GM12878 (cell line): Measurements from ENCODE around the gene PSMC4. TPM values are rescaled to one million over a fixed set of nuclear protein-coding genes. Genes with fewer than 3 reads are reported as not detected.

ENCODE experiments used
- ATAC-seq: fragments of 200-7000 bp; cut with Tn5 transposase; 3 replicates; pipeline ENCODE4 v1.9.1; 2020; ENCODE audit warnings: mild to moderate bottlenecking, moderate library complexity
- BruUV-seq: library from RNA; stranded (reverse); fragments of 400-500 nt; replicated peaks from 2 replicates; lab custom pipeline; 2021; lab: Mats Ljungman, UMichigan
- CTCF ChIA-PET: fragments of 300-600 bp; sonication (Branson Sonifier 250); formaldehyde crosslinking; extraction: SDS; loops from one replicate; lab custom pipeline; 2021; ENCODE audit warnings: inconsistent platforms; lab: Yijun Ruan, JAX
- POLR2A ChIA-PET: fragments of 350-600 bp; formaldehyde crosslinking; extraction: SDS; loops from one replicate; lab custom pipeline; 2021; ENCODE audit warnings: inconsistent platforms; lab: Charles Lee
- RAD21 ChIA-PET: fragments of 300-600 bp; sonication (Branson Sonifier 250); formaldehyde crosslinking; loops from one replicate; lab custom pipeline; 2023; ENCODE audit warnings: antibody characterized with exemption; ENCODE audit not compliant: unreplicated experiment; lab: Charles Lee
- SMC1A ChIA-PET: fragments of 300-600 bp; sonication (Branson Sonifier 250); formaldehyde crosslinking; loops from one replicate; lab custom pipeline; 2023; ENCODE audit not compliant: unreplicated experiment, uncharacterized antibody; lab: Charles Lee
- DNase-seq: peaks from one replicate; pipeline ENCODE4 v3.0.0-alpha.2; 2011; ENCODE audit warnings: low read depth, low spot score
- FAIRE-seq: peaks from 3 replicates; lab custom pipeline; 2011; peaks lifted over from hg19 to GRCh38; lab: Jason Lieb, UNC
- H2AFZ ChIP-seq: 2 replicates; pipeline ENCODE4 v1.6.0; 2011; ENCODE audit warnings: low read depth, low read length, control low read depth; ENCODE audit not compliant: control insufficient read depth
- H3K27ac ChIP-seq: 2 replicates; pipeline ENCODE4 v1.5.1; 2011; ENCODE audit warnings: control low read depth; ENCODE audit not compliant: control insufficient read depth, insufficient read depth
- H3K27me3 ChIP-seq, 2 experiments: replicated peaks in 1 of 2; 2 replicates each; pipeline versions ENCODE4 v1.6.0 to v1.6.1; 2011; ENCODE audit warnings: low read length in 1 of 2; ENCODE audit not compliant: control insufficient read depth in 2 of 2, insufficient read depth in 2 of 2
- H3K36me3 ChIP-seq, 2 experiments: 2 replicates each; pipeline ENCODE4 v1.5.1; 2011; ENCODE audit warnings: low read length in 1 of 2; ENCODE audit not compliant: control insufficient read depth in 2 of 2, insufficient read depth in 2 of 2
- H3K4me1 ChIP-seq: 2 replicates; pipeline ENCODE4 v1.6.1; 2011; ENCODE audit warnings: mild to moderate bottlenecking, low read length, moderate library complexity, mixed read lengths; ENCODE audit not compliant: control insufficient read depth, insufficient read depth
- H3K4me2 ChIP-seq: 2 replicates; pipeline ENCODE4 v1.6.0; 2011; ENCODE audit warnings: control low read depth; ENCODE audit not compliant: control insufficient read depth, insufficient read depth
- H3K4me3 ChIP-seq: fragments of 200-600 bp; sonication (generic); 2 replicates; pipeline ENCODE4 v1.5.1; 2016
- H3K79me2 ChIP-seq: 2 replicates; pipeline ENCODE4 v1.6.0; 2011; ENCODE audit warnings: low read length; ENCODE audit not compliant: control insufficient read depth, insufficient read depth
- H3K9ac ChIP-seq: 2 replicates; pipeline ENCODE4 v1.8.0; 2011; ENCODE audit warnings: low read length, control low read depth, mixed read lengths; ENCODE audit not compliant: control insufficient read depth, insufficient read depth
- H3K9me3 ChIP-seq: replicated peaks from 3 replicates; pipeline ENCODE4 v1.5.1; 2011; ENCODE audit warnings: mild to moderate bottlenecking, low read length; ENCODE audit not compliant: control insufficient read depth, insufficient read depth
- H4K20me1 ChIP-seq: 2 replicates; pipeline ENCODE4 v1.6.0; 2011; ENCODE audit not compliant: control insufficient read depth, insufficient read depth
- BCL11A ChIP-seq: IDR thresholded peaks from 2 replicates; pipeline ENCODE4 v1.6.1; 2011; ENCODE audit warnings: low read depth, low read length
- CBFB ChIP-seq: IDR thresholded peaks from 2 replicates; pipeline ENCODE4 v1.6.1; 2016; ENCODE audit warnings: antibody characterized with exemption, low read depth
- CREB1 ChIP-seq: IDR thresholded peaks from 2 replicates; pipeline ENCODE4 v1.6.1; 2012; ENCODE audit warnings: low read depth, mild to moderate bottlenecking, inconsistent platforms
- HDAC2 ChIP-seq: fragments of 200-600 bp; sonication (generic); IDR thresholded peaks from 2 replicates; pipeline ENCODE4 v1.6.1; 2017
- HDAC6 ChIP-seq: fragments of 200-600 bp; sonication (generic); IDR thresholded peaks from one replicate; pipeline ENCODE4 v1.8.0; 2017; ENCODE audit warnings: antibody characterized with exemption; ENCODE audit not compliant: unreplicated experiment
- IKZF2 ChIP-seq, 2 experiments: fragments of 450-650 bp; IDR thresholded peaks; 2 replicates each; pipeline ENCODE4 v1.6.1; 2017; ENCODE audit warnings: mild to moderate bottlenecking in 2 of 2, moderate library complexity in 2 of 2
- KAT2A ChIP-seq: conservative IDR thresholded peaks from 2 replicates; pipeline ENCODE4 v1.6.1; 2011; ENCODE audit warnings: low read depth, low read length; ENCODE audit not compliant: control insufficient read depth
- KDM1A ChIP-seq: fragments of 200-600 bp; sonication (generic); IDR thresholded peaks from 2 replicates; pipeline ENCODE4 v1.6.1; 2016; ENCODE audit warnings: borderline replicate concordance
- LARP7 ChIP-seq: fragments of 450-650 bp; IDR thresholded peaks from 2 replicates; pipeline ENCODE4 v1.6.1; 2017; ENCODE audit warnings: mild to moderate bottlenecking
- MEF2A ChIP-seq: IDR thresholded peaks from 2 replicates; pipeline ENCODE4 v1.6.1; 2011; ENCODE audit warnings: low read depth, mild to moderate bottlenecking, low read length, moderate library complexity; ENCODE audit not compliant: insufficient read depth
- MTA2 ChIP-seq: fragments of 450-650 bp; IDR thresholded peaks from 2 replicates; pipeline ENCODE4 v1.6.1; 2016; ENCODE audit warnings: low read depth, mild to moderate bottlenecking, moderate library complexity
- MXI1 ChIP-seq: fragments of 150-350 bp; IDR thresholded peaks from 2 replicates; pipeline ENCODE4 v1.6.1; 2011; ENCODE audit warnings: low read depth, mild to moderate bottlenecking, inconsistent platforms, low read length, improper control_type of control experiment
- NR2C1 ChIP-seq: fragments of 450-650 bp; IDR thresholded peaks from 2 replicates; pipeline ENCODE4 v1.6.1; 2017; ENCODE audit warnings: antibody characterized with exemption, mild to moderate bottlenecking, moderate library complexity
- POLR2A ChIP-seq: IDR thresholded peaks from 2 replicates; pipeline ENCODE4 v1.6.1; 2011; ENCODE audit warnings: low read depth, mild to moderate bottlenecking, low read length
- SREBF2 ChIP-seq: IDR thresholded peaks from 2 replicates; pipeline ENCODE4 v1.6.1; 2012; ENCODE audit warnings: mild to moderate bottlenecking, low read length
- WGBS: methylation state at CpG from one replicate; pipeline ENCODE4 v1.1.6; 2016; ENCODE audit warnings: low lambda C conversion rate; ENCODE audit not compliant: insufficient replicate concordance, insufficient coverage; ENCODE audit errors: missing lambda C conversion rate; 5-methylcytosine and 5-hydroxymethylcytosine counted together
- in situ Hi-C: fragments of 300-500 bp; cut with MboI; formaldehyde crosslinking; loops from 9 replicates; pipeline ENCODE4 v1.14.3; 2018; ENCODE audit warnings: mixed read lengths
- intact Hi-C: fragments of 100-400 bp; cut with micrococcal nuclease; formaldehyde crosslinking; loops from one replicate; pipeline ENCODE4 v1.14.2; 2022; ENCODE audit not compliant: unreplicated experiment
- polyA plus RNA-seq, 11 experiments: library from polyadenylated mRNA; depleted of rRNA in 4 of 11; unstranded in 6 of 11; stranded (reverse) in 5 of 11; fragments of >200 nt; fragmentation: Nextera tagmentation in 4 of 11; fragmentation: Illumina TruSeq in 1 of 11; extraction: Ambion mirVana in 4 of 11; extraction: Trizol in 1 of 11; gene quantifications; 1 replicate in 1 of 11; 2 replicates in 10 of 11; pipeline versions ENCODE4 v1.2.1 to v1.2.3, GENCODE V29; 2011 to 2016; ENCODE audit warnings: inconsistent platforms in 2 of 11, missing spikeins in 2 of 11, low read depth in 1 of 11
- total RNA-seq, 4 experiments: library from RNA; depleted of rRNA in 3 of 4; stranded (reverse); fragments of >200 nt in 3 of 4; fragmentation: Illumina TruSeq in 1 of 4; extraction: Trizol in 1 of 4; gene quantifications; 2 replicates each; pipeline versions ENCODE4 v1.2.1 to v1.2.3, GENCODE V29; 2013 to 2021
- TF ChIP-seq, protein P1 (sequence below): fragments of 450-650 bp; IDR thresholded peaks from 2 replicates; pipeline ENCODE4 v1.6.1; 2016; ENCODE audit warnings: mild to moderate bottlenecking
- TF ChIP-seq, protein P2 (sequence below): IDR thresholded peaks from 2 replicates; pipeline ENCODE4 v1.6.1; 2012; ENCODE audit warnings: low read depth, low read length, improper control_type of control experiment
- TF ChIP-seq, protein P3 (sequence below): fragments of 450-650 bp; IDR thresholded peaks from 2 replicates; pipeline ENCODE4 v1.6.1; 2017; ENCODE audit warnings: borderline replicate concordance

Gene PSMC4
- total and polyA plus RNA-seq, 10 of the 15 experiments (the other 5 are each of a cell fraction or from before 2014, with no cell fraction given), result 55.2 to 328 (median 127) TPM

DNA sequence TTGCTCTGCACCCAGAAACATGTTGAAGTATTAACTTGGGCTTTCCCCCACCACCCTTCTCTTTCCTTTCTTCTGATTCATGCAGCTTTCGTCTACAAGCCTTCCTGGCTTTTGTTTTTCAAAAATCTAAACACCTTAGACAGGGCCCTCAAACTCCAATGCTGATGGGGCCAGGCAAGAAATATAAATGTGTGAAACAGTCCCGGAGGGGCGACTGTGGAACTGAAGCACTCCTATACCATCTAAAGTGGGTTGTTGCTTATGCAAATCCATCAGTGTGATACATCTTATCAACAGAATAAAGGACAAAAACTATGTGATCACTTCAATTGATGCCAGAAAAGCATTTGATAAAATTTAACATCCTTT, 42.6 kb upstream of the PSMC4 start:
- ATAC-seq (no peak), DNase-seq (no peak), FAIRE-seq (no peak)
- H4K20me1 ChIP-seq, result no peaks in the 10 kb centered on the region
- no peaks in the 10 kb centered on the region for H3K36me3 ChIP-seq
- no TSS peak for BruUV-seq
- ChIA-PET CTCF (no interaction called here), SMC1A (interaction anchor here (1.3 to 2.9 kb wide), 2 partner anchors 14 to 42 kb away, joined by 4 to 13 read pairs; partner anchors contain the start of gene PSMC4), POLR2A (interaction anchor here (0.6 to 1.3 kb wide), 2 partner anchors 14 to 108 kb away, joined by 3 to 5 read pairs; no protein-coding TSS in a partner anchor), RAD21 (interaction anchor here (1.4 kb wide), 1 partner anchor 42 kb away, joined by 7 read pairs; the partner anchor contains the start of gene PSMC4)
- no peaks in the 10 kb centered on the region for H3K9me3 ChIP-seq
- no peaks in the 10 kb centered on the region for H3K79me2 ChIP-seq
- H3K27me3 ChIP-seq, result no peaks in the 10 kb centered on the region
- in situ Hi-C loops, result no loop called here
- WGBS, result 25% methylated on average over 3 of the region's 3 CpGs
- H3K27ac ChIP-seq, result no peak overlapping the region
- no peak overlapping the region for H2AFZ ChIP-seq
- TF ChIP-seq MTA2 (no peak), POLR2A (no peak), KDM1A (no peak), SREBF2 (no peak), KAT2A (no peak), MXI1 (no peak)
- TF ChIP-seq, protein P1, sequence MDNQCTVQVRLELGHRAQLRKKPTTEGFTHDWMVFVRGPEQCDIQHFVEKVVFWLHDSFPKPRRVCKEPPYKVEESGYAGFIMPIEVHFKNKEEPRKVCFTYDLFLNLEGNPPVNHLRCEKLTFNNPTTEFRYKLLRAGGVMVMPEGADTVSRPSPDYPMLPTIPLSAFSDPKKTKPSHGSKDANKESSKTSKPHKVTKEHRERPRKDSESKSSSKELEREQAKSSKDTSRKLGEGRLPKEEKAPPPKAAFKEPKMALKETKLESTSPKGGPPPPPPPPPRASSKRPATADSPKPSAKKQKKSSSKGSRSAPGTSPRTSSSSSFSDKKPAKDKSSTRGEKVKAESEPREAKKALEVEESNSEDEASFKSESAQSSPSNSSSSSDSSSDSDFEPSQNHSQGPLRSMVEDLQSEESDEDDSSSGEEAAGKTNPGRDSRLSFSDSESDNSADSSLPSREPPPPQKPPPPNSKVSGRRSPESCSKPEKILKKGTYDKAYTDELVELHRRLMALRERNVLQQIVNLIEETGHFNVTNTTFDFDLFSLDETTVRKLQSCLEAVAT, result no peak
- intact Hi-C loops, result no loop called here
- H3K9ac ChIP-seq, result no peak overlapping the region
- H3K4me1 ChIP-seq, result no peaks in the 10 kb centered on the region
- H3K4me2 ChIP-seq, result no peak overlapping the region
- H3K4me3 ChIP-seq, result no peak overlapping the region

DNA sequence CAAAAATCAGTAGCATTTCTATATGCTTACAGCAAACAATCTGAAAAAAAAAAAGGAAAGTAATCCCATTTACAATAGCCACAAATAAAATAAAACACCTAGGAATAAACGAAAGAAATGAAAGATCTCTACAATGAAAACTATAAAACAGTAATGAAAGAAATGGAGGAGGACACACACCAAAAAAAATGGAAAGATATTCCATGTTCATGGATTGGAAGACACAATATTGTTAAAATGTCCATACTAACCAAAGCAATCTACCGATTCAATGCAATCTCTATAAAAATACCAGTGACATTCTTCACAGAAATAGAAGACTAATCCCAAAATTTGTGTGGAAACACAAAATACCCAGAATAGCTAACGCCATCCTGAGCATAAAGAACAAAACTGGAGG, 41.2 kb upstream of the PSMC4 start:
- no peaks in the 10 kb centered on the region for H3K4me1 ChIP-seq
- no peak for TF ChIP-seq CREB1
- TF ChIP-seq, protein P2, sequence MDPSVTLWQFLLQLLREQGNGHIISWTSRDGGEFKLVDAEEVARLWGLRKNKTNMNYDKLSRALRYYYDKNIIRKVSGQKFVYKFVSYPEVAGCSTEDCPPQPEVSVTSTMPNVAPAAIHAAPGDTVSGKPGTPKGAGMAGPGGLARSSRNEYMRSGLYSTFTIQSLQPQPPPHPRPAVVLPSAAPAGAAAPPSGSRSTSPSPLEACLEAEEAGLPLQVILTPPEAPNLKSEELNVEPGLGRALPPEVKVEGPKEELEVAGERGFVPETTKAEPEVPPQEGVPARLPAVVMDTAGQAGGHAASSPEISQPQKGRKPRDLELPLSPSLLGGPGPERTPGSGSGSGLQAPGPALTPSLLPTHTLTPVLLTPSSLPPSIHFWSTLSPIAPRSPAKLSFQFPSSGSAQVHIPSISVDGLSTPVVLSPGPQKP, result no peak
- TF ChIP-seq HDAC2, result no peak
- no peak for TF ChIP-seq CBFB
- no peak for TF ChIP-seq NR2C1
- TF ChIP-seq IKZF2 (IDR thresholded peaks at IDR 0.05), result no peak
- no peak for TF ChIP-seq MEF2A
- TF ChIP-seq LARP7, result no peak
- TF ChIP-seq HDAC6, result no peak
- no peak for TF ChIP-seq BCL11A
- TF ChIP-seq, protein P3, sequence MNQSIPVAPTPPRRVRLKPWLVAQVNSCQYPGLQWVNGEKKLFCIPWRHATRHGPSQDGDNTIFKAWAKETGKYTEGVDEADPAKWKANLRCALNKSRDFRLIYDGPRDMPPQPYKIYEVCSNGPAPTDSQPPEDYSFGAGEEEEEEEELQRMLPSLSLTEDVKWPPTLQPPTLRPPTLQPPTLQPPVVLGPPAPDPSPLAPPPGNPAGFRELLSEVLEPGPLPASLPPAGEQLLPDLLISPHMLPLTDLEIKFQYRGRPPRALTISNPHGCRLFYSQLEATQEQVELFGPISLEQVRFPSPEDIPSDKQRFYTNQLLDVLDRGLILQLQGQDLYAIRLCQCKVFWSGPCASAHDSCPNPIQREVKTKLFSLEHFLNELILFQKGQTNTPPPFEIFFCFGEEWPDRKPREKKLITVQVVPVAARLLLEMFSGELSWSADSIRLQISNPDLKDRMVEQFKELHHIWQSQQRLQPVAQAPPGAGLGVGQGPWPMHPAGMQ, result no peak

More for the DNA sequence above, 41.2 kb upstream of the PSMC4 start:
- WGBS, result 40% methylated on average over 3 of the region's 3 CpGs
- H3K4me2 ChIP-seq, result no peak overlapping the region
- RAD21 ChIA-PET, result interaction anchor here (1.4 kb wide), 1 partner anchor 41 kb away, joined by 7 read pairs; the partner anchor contains the start of gene PSMC4
- CTCF ChIA-PET, result no interaction called here
- FAIRE-seq (no peak), DNase-seq (no peak), ATAC-seq (no peak)
- no peaks in the 10 kb centered on the region for H3K79me2 ChIP-seq
- in situ Hi-C loops, result no loop called here
- POLR2A ChIA-PET, result no interaction called here
- no peaks in the 10 kb centered on the region for H3K9me3 ChIP-seq
- no peaks in the 10 kb centered on the region for H4K20me1 ChIP-seq
- no peaks in the 10 kb centered on the region for H3K36me3 ChIP-seq
- H3K4me3 ChIP-seq, result no peak overlapping the region
- no peak overlapping the region for H2AFZ ChIP-seq
- H3K9ac ChIP-seq, result no peak overlapping the region
- intact Hi-C loops, result no loop called here
- H3K27me3 ChIP-seq, result no peaks in the 10 kb centered on the region
- SMC1A ChIA-PET, result interaction anchor here (1.1 to 2.9 kb wide), 5 partner anchors 22 to 41 kb away, joined by 3 to 13 read pairs (median 4); partner anchors contain the start of gene PSMC4
- no peak overlapping the region for H3K27ac ChIP-seq
- BruUV-seq, result no TSS peak
